Stimulated activated CD4-positive, alpha-beta T cell treated with anti-CD3 and anti-CD28 coated beads, Interleukin-12 subunit alpha, Interleukin-12 subunit beta, amount 100 ng/mL, for 48 hours (primary cell): ENCODE data around the gene ATG10.
A peak's percentile ranks its signal among the peaks of the same experiment; 100 is the strongest.
"Not testable (repeated sequence)": the region's sequence is repeated elsewhere in the genome, so short reads cannot be mapped to it uniquely, and the experiment has no call there.

Experiments used
- DNase-seq, 3 donors: peaks; one replicate each; pipeline ENCODE4 v3.0.0-alpha.2; 2020; ENCODE audit warnings: low read depth in 2 of 3, low spot score in 1 of 3

The ATG10 gene

GRCh38 chr5:82050955-82051354, 79.1 kb downstream of the ATG10 start:
- DNase-seq: no peak

DNA sequence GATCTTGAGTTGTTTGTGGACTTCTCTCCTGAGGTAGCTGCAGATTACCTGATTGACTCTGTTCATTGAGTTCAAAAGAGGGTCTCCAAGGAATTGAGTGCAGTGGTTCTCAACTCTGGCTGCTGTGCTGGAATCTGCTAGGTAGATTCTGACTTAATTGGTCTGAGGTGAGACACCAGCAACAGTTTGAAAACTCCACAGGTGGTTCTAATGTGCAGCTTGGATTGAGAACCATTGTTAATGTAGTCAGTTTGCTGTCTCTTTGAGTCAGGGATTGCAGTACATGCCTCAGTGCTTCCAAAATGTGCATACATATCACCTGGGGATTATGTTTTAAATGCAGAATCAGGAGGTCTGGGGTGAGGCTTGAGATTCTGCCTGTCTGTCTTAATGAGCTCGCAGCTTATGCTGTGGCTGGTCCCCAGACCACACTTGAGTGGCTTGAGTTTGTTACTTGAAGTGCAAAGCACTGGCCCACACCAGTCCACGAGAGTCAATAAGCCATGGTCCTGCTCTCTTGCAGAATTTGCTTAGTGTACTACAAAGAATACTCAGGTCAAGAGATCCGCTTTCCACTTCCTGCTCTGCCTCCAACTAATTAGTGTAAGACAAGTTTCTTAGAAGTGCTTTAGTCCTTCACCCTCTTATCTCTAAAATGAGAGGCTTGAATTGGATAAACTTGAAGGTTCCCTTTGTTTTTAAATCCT, 82.3 kb downstream of the ATG10 start:
- no peak for DNase-seq

DNA sequence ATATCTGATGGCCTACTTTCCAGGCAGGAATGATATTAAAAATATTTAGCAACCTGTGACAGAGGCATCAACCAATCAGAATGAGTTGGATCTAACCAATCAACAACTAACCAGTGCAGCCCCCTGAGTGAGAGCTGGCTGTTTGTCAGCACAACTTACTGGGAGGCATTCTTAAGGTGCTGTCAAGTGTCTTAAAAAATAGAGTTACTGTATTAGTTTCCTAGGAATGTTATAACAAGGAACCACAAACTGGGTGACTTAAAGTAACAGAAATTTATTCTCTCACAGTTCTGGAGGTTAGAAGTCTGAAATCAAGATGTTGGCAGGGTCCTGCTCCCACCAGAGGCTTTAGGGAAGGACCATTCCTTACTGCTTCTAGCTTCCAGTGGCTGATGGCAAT, 85.2 kb downstream of the ATG10 start:
- no peak for DNase-seq

GRCh38 chr5:82058710-82059109, 86.9 kb downstream of the ATG10 start:
- DNase-seq: no peak

DNA sequence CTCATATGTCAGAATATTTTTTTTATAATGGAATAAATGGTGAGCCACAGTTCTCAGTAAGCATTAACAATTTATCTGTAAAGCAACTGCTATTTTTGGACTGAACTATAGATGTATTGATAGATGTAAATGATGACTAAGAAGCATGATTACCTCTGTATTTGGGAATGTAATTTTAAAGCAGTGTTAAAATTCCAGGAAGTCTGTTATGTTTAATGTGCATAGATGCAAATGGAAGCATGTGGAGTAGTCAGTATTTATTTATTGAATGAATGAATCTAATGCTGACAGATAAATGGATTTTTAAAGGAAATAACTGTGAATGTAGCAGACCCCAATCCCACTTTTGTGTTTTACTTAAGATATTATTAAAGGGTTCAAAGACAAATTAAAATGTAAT, 95.0 kb downstream of the ATG10 start:
- DNase-seq: no peak

DNA sequence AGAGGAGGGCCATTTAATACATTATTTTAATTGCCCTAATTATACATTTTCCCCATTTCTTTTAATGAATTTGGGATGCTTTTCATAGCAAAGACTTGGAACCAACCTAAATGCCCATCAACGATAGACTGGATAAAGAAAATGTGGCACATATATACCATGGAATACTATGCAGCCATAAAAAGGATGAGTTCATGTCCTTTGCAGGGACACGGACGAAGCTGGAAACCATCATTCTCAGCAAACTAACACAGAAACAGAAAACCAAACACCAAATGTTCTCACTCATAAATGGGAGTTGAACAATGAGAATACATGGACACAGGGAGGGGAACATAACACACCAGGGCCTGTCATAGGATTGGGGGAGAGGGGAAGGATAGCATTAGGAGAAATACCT, 96.2 kb downstream of the ATG10 start:
- not testable (repeated sequence) for DNase-seq

- no peak for DNase-seq
Observed at GRCh38 chr5:82068723-82069122, 96.9 kb downstream of the ATG10 start.

DNA sequence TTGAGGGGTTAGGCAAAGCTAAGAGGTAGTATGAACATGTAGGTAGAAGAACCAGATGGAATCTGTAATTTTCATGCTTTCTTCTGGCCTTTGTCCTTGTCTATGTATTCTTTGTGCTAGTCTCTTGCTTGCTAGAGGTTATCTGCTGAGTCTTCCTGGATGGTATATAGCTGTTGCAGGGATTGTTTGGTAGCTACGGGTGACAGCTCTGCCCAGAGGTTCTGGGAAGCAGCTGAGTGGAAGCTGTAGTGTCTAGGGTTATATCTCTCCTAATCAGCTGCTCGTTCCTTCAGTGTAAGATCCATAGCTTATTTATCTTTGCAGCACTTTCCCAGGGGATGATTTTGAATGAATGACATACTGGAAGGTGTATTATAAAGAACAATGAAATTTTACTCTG, 100.3 kb downstream of the ATG10 start:
- no peak for DNase-seq

DNA sequence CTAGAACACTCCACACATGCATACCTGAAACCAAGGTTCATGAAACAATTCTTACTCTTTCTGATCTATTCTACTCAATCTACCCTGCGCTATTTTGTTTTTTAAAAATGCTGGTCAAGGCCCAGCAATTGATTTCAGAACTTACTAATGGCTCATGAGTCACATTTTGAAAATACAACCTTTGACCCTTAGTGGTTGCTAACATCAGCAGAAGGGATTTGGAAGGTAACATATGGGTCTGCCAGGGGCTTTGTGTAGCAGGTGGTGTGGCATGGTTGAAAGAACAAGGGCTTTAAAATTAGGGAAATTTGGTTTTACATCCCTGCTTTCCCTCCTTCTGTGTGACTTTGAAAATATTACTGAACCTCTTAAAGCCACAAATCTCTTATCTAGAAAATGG, 101.4 kb downstream of the ATG10 start:
- DNase-seq: no peak

DNA sequence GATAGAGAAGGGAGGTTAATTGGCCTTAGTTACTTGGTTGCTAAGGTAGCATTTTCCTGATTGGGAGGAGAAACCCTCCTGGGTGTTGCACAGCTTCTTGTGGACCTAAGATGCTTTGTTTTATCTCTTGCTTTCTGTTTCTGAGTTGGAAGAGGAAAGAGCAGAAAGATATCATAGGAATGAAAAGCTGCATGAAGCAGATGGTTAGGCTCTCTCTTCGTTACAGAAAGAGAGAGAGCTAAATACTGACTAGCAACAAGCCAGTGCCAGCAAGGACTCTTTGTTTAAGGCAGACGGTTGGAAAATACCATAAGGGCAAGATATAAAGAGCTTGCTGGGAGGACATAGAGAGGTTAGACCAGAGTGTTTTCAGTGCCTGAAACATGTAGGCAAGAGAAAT, 103.1 kb downstream of the ATG10 start:
- no peak for DNase-seq

DNA sequence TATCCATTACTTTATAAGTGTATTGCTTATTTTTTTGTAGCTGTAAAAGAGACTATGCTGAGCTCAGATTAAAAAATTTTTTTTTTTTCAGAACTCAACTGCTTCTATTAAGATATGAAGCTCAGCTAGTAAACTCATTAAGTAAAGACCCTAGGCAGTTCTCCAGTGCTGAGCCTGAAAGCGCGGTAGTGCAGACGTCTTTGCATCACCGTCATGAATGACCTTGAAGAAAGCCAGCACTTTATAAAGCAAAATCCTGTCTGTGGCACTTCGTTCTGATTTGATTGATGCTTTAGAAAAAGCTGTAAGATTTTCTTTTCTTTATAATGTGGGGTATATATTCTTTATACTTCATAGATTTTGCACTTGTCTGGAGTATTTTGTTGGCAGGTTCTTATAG, 105.7 kb downstream of the ATG10 start:
- DNase-seq: no peak

GRCh38 chr5:82091617-82092016, 119.8 kb downstream of the ATG10 start:
- no peak for DNase-seq

DNA sequence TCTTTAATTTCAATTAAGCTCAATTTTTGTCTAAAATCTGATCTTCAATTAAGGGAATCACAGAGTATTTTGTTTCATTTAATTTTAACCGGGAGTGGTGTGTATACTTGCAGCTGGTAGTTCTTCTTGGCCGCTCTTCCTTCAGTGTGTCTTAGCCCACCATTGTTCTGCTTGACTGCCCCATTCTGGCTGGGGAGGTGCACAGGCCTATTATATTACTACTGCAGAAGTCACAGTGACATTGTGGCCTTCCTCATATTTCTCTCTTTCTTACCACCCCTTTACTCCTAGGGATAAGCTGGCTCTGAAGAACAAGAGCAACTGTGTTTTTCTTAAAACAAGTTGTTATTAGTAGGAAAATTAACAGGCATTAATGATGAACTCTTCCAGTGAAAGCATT, 123.7 kb downstream of the ATG10 start:
- no peak for DNase-seq

GRCh38 chr5:82096249-82096648, 124.4 kb downstream of the ATG10 start:
- DNase-seq: no peak

- DNase-seq: no peak
Observed at GRCh38 chr5:82100303-82101077, 128.7 kb downstream of the ATG10 start.

DNA sequence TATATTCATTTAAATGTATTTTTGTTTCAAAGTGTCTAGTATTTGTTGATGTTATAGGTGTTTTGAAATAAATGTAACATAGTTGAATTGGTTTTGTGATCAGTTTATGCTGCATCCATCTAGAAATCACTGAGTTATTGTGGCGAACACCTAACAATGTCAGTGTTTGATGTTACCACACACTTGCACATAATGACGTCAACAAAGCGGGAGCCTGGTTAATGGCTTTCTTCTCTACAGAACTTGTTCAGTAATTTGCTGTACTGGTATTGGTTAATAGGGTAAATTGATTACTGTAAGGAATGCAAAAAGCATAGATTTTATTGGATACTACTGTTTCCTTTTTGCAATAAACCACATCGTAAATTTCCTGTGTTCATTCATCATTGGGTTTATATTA, 133.0 kb downstream of the ATG10 start:
- peak in 2 of 3 donors; percentile 5 to 16 for DNase-seq

DNA sequence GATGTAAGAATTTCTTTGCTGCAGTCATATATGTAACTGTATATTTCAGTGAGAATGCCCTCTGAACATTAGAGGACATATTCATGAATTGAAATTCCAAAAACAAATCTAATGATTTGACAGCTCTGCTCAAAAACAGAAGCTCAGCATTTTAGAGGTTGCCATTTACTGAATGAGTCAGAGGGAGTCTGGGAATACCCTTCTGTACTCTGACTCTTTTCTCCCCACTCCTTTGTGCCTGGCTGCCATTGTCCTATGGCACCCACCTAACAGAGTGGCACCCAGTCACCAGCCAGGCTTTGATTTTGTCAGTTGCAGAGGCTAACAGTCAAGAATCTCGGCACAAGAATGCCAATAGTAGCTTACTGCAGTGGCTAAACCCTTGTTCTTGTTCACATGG, 133.6 kb downstream of the ATG10 start:
- DNase-seq: no peak

GRCh38 chr5:82106207-82106606, 134.4 kb downstream of the ATG10 start:
- no peak for DNase-seq

DNA sequence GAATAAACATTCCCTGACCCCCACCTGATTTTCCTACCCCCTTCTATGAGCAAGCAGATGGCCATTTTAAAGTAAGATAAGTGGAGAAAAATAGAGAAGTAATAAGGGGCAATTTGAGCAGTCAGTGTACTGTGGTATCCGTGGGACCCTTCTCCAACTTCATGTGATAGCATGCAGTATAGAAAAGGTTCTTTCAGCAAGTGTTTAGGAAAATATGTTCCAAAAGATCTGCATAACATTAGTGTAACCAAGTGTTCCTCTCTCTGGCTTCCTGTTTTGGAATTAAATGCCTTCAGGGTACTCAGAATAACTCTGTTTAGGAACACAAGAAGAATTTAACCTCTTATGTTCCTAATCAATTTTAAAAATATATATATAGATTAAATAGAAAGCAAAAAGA, 134.9 kb downstream of the ATG10 start:
- DNase-seq: no peak

DNA sequence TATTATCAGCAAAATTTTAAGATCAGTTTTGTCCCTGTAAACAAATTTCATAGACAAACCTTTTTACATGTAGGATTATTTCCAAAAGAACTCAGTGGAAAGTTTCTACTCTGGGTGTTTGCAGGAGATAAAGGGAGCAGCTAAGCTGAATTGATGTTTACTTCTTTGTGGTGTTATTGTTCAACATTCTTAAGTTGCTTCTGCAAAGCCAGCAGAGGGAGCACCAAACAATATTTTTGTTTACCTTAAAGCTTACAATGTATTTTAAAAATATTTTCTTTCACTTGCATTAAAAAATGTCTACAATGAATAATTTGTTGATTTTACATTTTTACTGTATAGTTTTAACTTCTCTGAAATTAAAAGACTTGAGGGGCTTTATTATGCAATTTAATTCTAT, 135.4 kb downstream of the ATG10 start:
- DNase-seq: no peak

- DNase-seq: no peak
Observed at GRCh38 chr5:82109013-82109412, 137.2 kb downstream of the ATG10 start.

GRCh38 chr5:82109915-82110314, 138.1 kb downstream of the ATG10 start:
- not testable (repeated sequence) for DNase-seq

- DNase-seq: no peak
Observed at GRCh38 chr5:82111191-82111590, 139.4 kb downstream of the ATG10 start.
